ENCODE results near the gene SEMA5B.

SEMA5B gene

DNA sequence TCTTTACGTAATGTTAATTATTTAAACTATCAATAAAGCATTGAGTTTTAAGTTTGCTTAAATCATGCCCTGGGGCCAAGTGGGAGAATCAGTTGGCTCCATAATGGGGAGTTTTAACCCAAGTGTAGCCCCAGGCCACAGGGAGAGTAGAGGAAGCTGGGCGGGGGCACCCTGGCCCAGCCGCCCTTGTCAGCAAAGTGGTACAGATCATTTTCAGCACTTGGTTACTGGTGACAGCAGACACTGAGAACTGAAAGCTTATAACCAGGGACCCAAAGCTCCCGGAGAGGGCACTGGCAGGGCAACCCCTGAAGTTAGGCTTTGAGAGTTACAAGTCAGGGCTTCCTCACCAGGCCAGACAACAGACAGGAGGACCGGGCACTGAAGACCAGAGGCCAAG, 90.6 kb downstream of the SEMA5B start:
- no peaks in the 10 kb centered on the region for H3K27me3 Mint-ChIP-seq
- H3K4me3 Mint-ChIP-seq = no peak overlapping the region
- no peaks in the 10 kb centered on the region for H3K36me3 Mint-ChIP-seq (ENCODE audit: low read depth)
- H3K9me3 Mint-ChIP-seq = no peaks in the 10 kb centered on the region
- no peak overlapping the region for H3K27ac Mint-ChIP-seq
- peaks cover 4% of the 10 kb centered on the region for H3K4me1 Mint-ChIP-seq (ENCODE audit: low read depth)
- DNase-seq = no peak

DNA sequence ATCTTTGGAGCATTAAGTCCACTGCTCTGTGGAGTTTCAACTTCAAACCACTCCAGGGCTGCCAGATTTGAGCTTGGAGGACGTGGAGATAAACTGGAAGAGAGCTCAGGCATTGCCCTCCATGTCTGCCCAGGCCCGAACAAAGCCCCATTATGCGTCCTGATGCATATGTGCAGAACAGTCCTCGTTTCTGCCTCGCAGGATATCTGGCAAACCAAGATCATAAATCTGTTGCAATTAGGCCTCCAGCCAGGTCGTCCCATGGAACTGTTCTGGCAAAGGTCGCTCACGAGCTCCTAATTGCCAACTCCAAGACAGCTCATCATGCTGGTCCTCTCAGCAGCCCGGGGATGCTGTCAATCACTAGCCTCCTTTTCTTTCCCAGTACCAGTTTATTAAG, 91.2 kb downstream of the SEMA5B start:
- no peaks in the 10 kb centered on the region for H3K9me3 Mint-ChIP-seq

GRCh38 chr3:122934251-122934650, 93.3 kb downstream of the SEMA5B start:
- no peaks in the 10 kb centered on the region for H3K27me3 Mint-ChIP-seq
- H3K4me1 Mint-ChIP-seq (ENCODE audit: low read depth) = no peaks in the 10 kb centered on the region
- H3K27ac Mint-ChIP-seq = no peak overlapping the region
- no peaks in the 10 kb centered on the region for H3K36me3 Mint-ChIP-seq (ENCODE audit: low read depth)
- H3K9me3 Mint-ChIP-seq = no peaks in the 10 kb centered on the region
- no peak overlapping the region for H3K4me3 Mint-ChIP-seq
- DNase-seq = no peak

More for the DNA sequence above, 91.2 kb downstream of the SEMA5B start:
- no peaks in the 10 kb centered on the region for H3K36me3 Mint-ChIP-seq (ENCODE audit: low read depth)
- H3K4me1 Mint-ChIP-seq (ENCODE audit: low read depth) = peaks cover 4% of the 10 kb centered on the region
- H3K27ac Mint-ChIP-seq = no peak overlapping the region
- no peak for DNase-seq
- H3K27me3 Mint-ChIP-seq = no peaks in the 10 kb centered on the region
- no peak overlapping the region for H3K4me3 Mint-ChIP-seq

DNA sequence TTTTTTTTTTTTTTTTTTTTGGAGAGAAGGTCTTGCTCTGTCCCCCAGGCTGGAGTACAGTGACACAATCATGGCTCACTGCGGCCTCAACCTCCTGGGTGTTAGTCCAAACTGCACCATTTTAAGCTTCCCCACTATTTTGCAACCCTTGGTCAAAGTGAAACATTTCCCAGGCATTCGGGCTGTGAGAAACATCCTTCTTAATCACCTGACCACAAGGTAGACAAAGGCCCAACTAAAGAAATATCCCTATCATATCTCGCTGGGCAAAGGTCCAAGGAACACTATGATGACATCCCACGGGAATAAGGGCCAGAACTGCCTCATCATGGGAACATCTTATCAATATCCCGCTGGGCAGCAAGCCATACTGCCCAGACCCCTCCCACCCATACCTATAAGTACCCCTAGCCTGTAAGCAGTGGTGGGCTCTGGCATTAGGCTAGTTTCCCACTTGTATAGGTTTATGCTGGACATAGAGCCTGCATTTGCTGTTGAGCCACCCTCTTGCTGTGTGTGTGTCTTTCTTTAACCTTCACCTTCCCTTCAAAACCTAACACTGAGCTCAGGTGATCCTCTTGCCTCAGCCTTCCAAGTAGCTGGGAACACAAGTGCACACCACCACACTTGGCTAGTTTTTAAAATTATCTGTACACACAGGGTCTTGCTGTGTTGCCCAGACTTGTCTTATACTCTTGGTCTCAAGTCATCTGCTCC, 95.2 kb downstream of the SEMA5B start:
- no peak for DNase-seq
- Mint-ChIP-seq H3K4me1 (ENCODE audit: low read depth) (no peaks in the 10 kb centered on the region), H3K4me3 (no peak overlapping the region), H3K36me3 (ENCODE audit: low read depth) (no peaks in the 10 kb centered on the region), H3K9me3 (no peaks in the 10 kb centered on the region), H3K27me3 (no peaks in the 10 kb centered on the region), H3K27ac (no peak overlapping the region)

- no peak for DNase-seq
- Mint-ChIP-seq H3K27me3 (no peaks in the 10 kb centered on the region), H3K27ac (no peak overlapping the region), H3K4me1 (ENCODE audit: low read depth) (no peaks in the 10 kb centered on the region), H3K36me3 (ENCODE audit: low read depth) (no peaks in the 10 kb centered on the region), H3K4me3 (no peak overlapping the region), H3K9me3 (no peaks in the 10 kb centered on the region)
Measured at GRCh38 chr3:122931636-122932035, 95.9 kb downstream of the SEMA5B start.

GRCh38 chr3:122930063-122930997, 97.2 kb downstream of the SEMA5B start:
- Mint-ChIP-seq H3K36me3 (ENCODE audit: low read depth) (no peaks in the 10 kb centered on the region), H3K27ac (no peak overlapping the region), H3K4me3 (no peak overlapping the region), H3K4me1 (ENCODE audit: low read depth) (no peaks in the 10 kb centered on the region), H3K27me3 (no peaks in the 10 kb centered on the region), H3K9me3 (no peaks in the 10 kb centered on the region)
- DNase-seq = no peak

DNA sequence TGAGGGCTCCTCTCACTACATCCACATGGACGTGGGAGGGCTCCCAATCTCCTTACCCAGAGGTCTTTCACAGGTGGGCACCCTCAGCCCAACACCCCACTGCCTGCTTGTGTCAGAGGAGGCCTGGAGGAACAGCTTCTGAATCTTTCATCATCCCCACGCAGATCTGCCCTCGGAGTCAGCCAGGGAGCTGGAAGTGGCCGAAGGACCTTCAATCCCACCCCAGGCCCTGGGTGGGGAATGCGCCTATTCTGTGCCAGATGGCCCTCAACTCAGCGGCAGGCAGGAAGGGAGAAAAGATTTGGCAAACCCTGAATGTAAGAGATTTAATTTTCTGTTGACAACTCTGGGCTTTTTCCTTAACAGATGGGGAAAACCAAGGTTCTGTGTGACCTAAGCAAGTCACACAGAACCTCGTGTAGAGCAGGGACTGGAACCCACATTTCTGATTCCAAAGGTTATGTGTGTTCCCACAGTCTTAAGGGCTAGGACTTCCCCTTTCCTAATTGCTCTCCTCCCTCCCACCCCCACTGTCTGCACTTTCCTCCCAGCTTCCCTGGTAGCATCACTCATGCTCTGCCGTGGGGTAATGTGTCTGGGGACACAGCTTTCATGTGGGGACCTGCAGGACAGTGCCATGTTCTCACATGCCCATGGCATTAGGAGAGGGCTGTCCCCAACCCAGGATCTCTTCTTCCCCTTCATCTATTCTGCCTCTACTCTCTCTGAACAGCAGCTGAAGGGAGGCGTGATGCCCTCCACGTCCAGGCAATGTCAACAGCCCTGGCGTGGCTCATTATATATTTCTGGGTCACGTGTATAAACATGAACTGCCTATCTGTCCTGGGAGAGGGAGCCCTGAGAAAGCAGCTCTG, 98.1 kb downstream of the SEMA5B start:
- H3K27ac Mint-ChIP-seq = no peak overlapping the region
- H3K27me3 Mint-ChIP-seq = no peaks in the 10 kb centered on the region
- no peaks in the 10 kb centered on the region for H3K36me3 Mint-ChIP-seq (ENCODE audit: low read depth)
- no peak overlapping the region for H3K4me3 Mint-ChIP-seq
- no peaks in the 10 kb centered on the region for H3K4me1 Mint-ChIP-seq (ENCODE audit: low read depth)
- DNase-seq = no peak
- no peaks in the 10 kb centered on the region for H3K9me3 Mint-ChIP-seq

DNA sequence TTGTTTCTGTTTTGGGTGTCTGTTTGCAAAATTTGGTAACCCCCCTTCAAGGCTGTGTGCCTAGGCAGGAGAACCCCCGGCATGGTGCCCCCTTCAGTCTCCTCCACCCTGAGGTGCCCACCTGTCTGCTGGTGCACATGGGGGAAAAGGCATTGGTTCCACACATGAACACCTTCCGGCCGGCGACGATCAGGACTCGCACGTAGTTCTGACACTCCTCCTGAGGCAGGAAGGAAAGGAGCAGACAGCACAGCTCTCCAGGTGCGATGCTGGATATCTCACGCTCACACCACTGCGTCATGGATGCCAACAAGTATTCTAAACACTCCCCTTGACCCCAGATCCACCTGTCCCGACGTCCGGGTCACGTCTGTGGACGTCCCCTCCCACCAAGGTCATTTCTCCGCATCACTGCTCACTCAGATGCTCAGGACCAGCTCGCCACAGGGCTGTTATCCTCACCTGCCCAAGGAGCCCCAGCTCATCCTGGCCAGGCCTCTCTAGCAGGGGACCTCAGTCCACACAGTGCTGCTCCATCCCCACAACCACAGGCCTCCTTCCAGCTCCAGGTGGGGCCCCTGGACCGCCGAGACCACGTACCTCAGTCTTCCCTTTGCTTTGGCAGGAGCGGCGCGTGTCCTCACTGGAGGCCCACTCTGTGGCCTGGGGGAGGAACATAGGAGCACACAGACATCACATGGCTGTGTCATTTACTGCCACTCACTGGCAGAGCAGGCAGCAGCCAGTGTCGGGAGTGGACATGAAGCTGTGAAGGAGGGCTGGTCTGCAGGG, 99.0 kb downstream of the SEMA5B start:
- no peaks in the 10 kb centered on the region for H3K4me1 Mint-ChIP-seq (ENCODE audit: low read depth)
- H3K27ac Mint-ChIP-seq = no peak overlapping the region
- H3K36me3 Mint-ChIP-seq (ENCODE audit: low read depth) = no peaks in the 10 kb centered on the region
- no peak for DNase-seq
- no peak overlapping the region for H3K4me3 Mint-ChIP-seq
- H3K27me3 Mint-ChIP-seq = no peaks in the 10 kb centered on the region
- H3K9me3 Mint-ChIP-seq = no peaks in the 10 kb centered on the region

DNA sequence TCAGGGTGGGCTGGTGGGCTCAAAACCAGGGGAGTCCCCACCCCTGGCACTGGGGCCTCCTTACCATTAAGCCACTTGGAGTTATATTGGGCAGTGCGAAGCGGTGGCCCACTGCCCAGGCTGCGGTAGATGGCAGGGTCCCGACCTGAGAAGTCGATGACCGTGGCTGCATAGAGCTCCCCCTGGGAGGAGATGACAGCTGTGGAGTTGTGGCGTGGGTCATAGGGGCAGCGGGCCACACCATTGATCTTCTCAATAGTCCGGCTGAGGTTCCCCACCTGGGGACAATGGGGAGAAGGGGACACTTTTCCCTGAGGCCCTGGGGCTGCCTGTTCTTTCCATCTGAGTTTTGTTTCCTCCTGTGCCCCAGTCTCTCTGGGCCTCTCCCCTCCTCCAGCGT, 99.8 kb downstream of the SEMA5B start:
- DNase-seq = no peak
- Mint-ChIP-seq H3K4me1 (ENCODE audit: low read depth) (no peaks in the 10 kb centered on the region), H3K36me3 (ENCODE audit: low read depth) (no peaks in the 10 kb centered on the region), H3K27ac (no peak overlapping the region), H3K27me3 (no peaks in the 10 kb centered on the region), H3K4me3 (no peak overlapping the region), H3K9me3 (no peaks in the 10 kb centered on the region)

DNA sequence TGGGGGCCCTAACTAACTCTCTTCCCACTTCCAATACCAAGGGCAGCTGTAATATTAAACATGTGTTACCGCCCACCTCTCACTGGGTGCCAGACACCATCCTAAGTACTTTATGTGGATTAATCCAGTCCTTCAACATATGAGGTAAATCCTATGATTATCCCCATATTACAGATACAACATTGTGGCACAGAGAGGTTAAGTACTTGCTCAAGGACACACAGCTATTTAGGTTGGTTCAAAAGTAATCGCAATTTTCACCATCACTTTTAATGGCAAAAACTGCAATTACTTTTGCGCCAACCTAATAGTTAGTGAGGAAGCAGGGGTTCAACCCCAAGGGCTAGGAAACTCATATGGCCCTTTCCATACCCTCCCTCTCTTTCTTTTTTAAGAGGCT, 100.8 kb downstream of the SEMA5B start:
- no peak for DNase-seq
- Mint-ChIP-seq H3K27ac (no peak overlapping the region), H3K4me3 (no peak overlapping the region), H3K9me3 (no peaks in the 10 kb centered on the region), H3K27me3 (no peaks in the 10 kb centered on the region), H3K36me3 (ENCODE audit: low read depth) (no peaks in the 10 kb centered on the region), H3K4me1 (ENCODE audit: low read depth) (peaks cover 4% of the 10 kb centered on the region)

DNA sequence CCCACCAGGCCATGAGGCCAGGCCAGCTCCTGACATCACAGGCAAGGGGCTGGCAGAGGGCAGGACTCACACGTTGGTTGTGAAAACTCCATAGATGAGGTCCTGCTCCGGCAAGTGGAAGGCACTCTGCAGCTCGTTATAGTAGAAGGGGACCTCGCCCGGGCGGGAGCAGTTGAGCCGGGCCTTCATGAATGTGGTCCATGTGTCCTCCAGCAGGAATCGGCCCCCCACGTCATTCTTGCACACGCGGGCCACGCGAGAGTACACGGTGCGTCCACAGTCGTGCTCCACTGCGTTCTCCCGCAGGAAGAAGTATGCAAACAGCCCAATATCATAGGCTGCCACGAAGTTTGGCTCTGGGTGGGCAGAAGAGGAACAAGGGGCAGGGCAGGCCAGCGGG, 101.2 kb downstream of the SEMA5B start:
- Mint-ChIP-seq H3K27me3 (peaks cover 3% of the 10 kb centered on the region), H3K4me1 (ENCODE audit: low read depth) (peaks cover 7% of the 10 kb centered on the region), H3K36me3 (ENCODE audit: low read depth) (no peaks in the 10 kb centered on the region), H3K4me3 (no peak overlapping the region), H3K27ac (no peak overlapping the region), H3K9me3 (no peaks in the 10 kb centered on the region)
- DNase-seq = no peak

- no peak for DNase-seq
- H3K9me3 Mint-ChIP-seq = no peaks in the 10 kb centered on the region
- no peak overlapping the region for H3K4me3 Mint-ChIP-seq
- H3K4me1 Mint-ChIP-seq (ENCODE audit: low read depth) = peaks cover 7% of the 10 kb centered on the region
- H3K27ac Mint-ChIP-seq = no peak overlapping the region
- H3K27me3 Mint-ChIP-seq = peaks cover 9% of the 10 kb centered on the region
- H3K36me3 Mint-ChIP-seq (ENCODE audit: low read depth) = no peaks in the 10 kb centered on the region
Measured at GRCh38 chr3:122925756-122926155, 101.8 kb downstream of the SEMA5B start.

GRCh38 chr3:122924056-122924455, 103.5 kb downstream of the SEMA5B start:
- Mint-ChIP-seq H3K4me3 (no peak overlapping the region), H3K27ac (no peak overlapping the region), H3K36me3 (ENCODE audit: low read depth) (no peaks in the 10 kb centered on the region), H3K27me3 (peaks cover 19% of the 10 kb centered on the region), H3K4me1 (ENCODE audit: low read depth) (peaks cover 7% of the 10 kb centered on the region), H3K9me3 (no peaks in the 10 kb centered on the region)
- DNase-seq = no peak

- DNase-seq = no peak
- Mint-ChIP-seq H3K4me1 (ENCODE audit: low read depth) (peaks cover 7% of the 10 kb centered on the region), H3K9me3 (no peaks in the 10 kb centered on the region), H3K4me3 (no peak overlapping the region), H3K36me3 (ENCODE audit: low read depth) (no peaks in the 10 kb centered on the region), H3K27me3 (peaks cover 19% of the 10 kb centered on the region), H3K27ac (no peak overlapping the region)
Measured at GRCh38 chr3:122923611-122924010, 104.0 kb downstream of the SEMA5B start.

Measured in activated T-cell treated with anti-CD3 and anti-CD28 coated beads, Interleukin-2, amount 50 U/mL, for 24 hours (primary cell).